MV-4-11 (cell line): ENCODE measurements around the gene ELN.
"Not testable (repeated sequence)": the region's sequence is repeated elsewhere in the genome, so short reads cannot be mapped to it uniquely, and the experiment has no call there.

Experiments
- DNase-seq: peaks from one replicate; lab custom pipeline; 2025; lab: John Stamatoyannopoulos, UW

Gene ELN

GRCh38 chr7:74001150-74001494 lies 26.9 kb upstream of the ELN start:
- DNase-seq = no peak

DNA sequence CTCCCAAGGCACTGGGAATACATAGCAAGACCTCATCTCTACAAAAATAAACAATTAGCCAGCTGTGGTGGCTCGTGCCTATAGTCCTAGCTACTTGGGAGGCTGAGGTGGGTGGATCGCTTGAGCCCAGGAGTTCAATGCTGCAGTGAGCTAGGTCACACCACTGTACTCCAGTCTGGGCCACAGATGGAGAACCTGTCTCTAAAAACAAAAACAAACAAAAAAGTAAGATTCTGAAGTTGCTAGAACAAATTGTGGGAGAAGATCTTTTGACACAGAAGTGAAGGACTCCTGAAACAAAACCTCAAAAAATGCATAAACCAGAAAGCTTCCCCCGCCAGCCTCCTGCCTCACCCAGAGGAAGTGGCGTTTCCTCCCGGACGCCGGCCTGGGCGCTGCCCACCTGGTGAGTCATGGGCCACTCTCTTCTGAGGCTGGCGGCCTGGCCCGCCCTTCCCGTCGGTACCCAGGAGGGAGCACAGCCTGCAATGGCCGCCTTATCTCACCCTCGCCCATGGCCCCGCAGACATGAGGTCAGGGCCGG lies 25.4 kb upstream of the ELN start:
- DNase-seq = peak; percentile 70

DNA sequence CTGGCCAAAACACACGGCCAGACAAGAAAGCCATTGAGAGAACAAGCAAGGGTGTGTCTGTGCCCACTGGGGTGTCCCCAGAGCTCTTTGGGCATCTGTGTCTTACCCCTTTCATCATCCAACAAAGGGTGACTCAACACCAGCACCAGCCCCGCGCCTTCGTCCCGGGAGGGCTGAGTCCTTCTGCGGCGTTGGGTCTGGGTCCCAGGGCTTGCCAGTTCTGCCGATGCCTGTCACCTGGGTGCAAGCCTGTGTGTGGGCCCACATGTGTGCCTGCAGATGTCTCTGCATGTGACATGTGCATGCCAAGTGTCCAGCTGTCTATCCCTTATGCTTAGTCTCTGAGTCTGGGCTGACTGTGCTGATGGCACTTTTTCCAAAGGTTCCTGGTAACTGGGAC lies 24.4 kb upstream of the ELN start:
- DNase-seq = peak; percentile 16

DNA sequence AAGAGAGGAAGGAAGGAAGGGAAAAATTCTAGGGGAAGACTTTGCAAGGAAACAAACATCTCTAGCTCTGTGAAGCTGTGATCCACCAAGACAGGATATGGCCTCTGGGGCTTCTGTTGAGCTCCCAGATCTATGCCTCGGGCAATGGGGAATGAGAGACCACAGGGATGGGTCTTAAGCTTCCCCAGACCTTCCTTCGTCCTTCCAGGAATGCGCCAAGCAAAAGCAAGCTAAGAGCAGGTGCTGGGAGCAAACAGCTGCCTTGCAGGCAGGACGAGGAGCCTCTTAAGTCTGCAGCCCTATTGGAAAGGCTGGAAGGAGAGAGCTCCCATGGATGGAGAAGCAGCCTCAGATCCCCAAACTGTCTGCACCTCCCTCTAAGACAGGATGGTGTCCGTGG lies 21.9 kb upstream of the ELN start:
- DNase-seq = no peak

DNA sequence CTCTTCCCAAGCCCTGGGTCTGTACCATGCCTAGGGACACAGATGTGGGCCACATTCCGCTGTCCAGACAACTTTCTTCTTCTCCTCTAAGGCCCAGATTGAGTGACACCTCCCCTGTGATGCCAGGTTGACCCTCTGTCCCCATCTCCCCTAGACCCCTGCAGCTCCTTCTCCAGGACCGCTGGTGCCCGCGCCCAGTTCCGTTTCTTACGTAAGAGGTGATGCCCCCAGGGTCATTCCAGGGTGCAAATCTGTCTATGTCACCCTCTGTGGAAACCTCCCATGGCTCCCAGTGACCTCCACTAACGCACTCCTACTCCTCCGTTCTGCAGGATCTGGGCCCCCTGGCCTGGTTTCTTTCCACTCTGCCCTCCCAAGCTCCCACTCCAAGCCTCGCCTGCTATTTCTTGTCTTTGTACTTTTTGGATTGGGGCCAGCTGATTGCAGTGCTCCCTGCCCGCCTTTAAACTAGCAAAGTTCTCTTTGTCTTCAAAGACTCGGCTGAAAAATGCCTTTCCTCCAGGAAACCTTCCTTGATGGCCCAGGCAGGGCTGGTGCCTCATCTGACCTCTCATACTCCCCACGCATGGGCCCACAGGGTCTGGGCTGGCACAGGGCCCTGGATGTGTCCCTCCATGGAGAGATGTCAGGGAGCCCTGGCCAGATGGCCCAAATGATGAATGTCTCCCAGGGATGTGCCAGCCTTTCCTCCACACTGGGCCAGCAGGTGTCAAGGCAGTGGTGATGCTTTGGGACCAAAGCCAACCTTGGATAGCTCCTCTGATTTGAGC lies 21.3 kb upstream of the ELN start:
- no peak for DNase-seq

GRCh38 chr7:74007242-74007567 lies 20.8 kb upstream of the ELN start:
- no peak for DNase-seq

DNA sequence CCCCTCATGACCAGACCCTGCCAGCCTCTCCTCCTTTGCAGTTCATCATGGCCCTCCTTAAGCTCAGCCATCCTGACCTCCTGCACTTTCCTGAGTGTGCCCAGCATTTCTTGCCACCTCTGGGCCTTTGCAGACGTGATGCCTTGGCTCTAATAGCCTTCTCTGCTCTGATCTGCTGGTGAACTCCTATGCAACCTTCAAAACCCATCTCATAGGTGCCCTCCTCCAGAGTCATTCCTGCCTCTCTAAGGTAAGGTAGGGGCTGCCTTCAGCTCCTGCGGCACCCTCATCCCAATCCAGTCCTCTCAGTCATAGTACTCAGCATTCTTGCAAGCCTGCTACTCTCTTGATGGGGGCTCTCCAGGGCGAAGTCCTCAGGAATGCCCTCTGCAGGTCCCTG lies 19.3 kb upstream of the ELN start:
- no peak for DNase-seq

DNA sequence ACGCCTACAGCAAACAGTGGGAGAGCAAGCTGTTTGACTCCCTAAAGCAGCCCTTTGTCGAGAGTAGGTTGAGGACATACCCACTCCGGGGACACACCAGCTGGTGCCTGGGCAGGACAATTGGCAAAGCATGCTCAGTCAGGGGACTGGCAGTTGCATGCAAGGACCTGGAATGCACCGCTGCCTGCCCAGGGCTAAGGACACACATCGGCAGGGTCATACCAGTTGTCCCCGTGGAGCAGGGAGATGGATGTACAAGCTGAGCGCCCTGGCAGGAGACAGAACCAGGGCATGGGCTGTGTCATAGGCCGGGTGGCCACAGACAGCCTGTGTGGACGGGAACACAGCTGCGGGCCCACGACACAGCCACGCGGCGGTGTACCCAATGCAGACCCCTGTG lies 18.3 kb upstream of the ELN start:
- DNase-seq = no peak

- DNase-seq = no peak
Observed at GRCh38 chr7:74010407-74010806, 17.6 kb upstream of the ELN start.

DNA sequence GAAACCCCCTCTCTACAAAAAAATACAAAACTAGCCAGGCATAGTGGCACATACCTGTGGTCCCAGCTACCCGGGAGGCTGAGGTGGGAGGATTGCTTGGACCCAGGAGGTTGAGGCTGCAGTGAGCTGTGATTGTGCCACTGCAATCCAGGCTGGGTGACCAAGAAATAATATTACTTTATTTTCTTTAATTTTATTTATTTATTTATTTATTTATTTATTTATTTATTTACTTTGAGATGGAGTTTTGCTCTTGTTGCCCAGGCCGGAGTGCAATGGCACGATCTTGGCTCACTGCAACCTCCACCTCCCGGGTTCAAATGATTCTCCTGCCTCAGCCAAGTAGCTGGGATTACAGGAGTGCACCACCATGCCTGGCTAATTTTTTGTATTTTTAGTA lies 16.6 kb upstream of the ELN start:
- not testable (repeated sequence) for DNase-seq

GRCh38 chr7:74012842-74013249 lies 15.1 kb upstream of the ELN start:
- DNase-seq = peak; percentile 29

DNA sequence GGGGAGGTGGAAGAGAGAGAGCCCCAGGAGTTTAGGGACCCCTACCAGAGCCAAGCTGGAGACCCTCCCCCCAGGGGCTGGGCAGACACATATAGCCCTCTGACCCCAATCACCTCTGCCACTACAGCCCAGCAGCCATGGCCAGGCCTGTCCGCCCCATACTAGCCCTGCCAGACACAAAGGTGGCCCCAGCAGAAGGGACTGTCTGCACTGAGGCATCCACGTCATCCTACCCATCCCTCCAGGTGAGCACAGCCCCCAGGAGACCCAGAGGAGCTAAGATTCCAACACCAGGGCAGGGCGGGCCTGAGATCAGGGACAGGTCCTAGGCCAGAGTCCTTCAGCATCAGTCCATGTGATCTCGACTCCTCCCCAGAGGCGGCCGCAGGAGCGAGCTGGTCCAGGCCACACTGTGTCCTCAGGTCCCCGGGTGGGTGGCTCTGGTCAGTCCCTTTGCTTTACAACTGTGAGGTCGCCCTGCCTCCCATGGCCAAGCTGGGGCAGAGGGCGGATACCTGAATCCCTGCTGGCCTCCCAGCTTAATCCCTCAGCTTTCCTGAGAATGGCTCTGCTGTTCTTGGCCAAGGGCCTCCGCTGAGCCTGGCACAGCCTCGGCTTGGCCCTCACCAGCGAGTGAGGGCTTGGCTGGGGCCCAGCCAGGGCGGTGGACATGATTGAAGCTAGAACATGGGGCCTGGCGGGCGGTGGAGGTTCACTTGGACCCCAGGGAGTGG lies 14.3 kb upstream of the ELN start:
- DNase-seq = no peak

GRCh38 chr7:74014931-74015330 lies 13.0 kb upstream of the ELN start:
- peak; percentile 35 for DNase-seq

DNA sequence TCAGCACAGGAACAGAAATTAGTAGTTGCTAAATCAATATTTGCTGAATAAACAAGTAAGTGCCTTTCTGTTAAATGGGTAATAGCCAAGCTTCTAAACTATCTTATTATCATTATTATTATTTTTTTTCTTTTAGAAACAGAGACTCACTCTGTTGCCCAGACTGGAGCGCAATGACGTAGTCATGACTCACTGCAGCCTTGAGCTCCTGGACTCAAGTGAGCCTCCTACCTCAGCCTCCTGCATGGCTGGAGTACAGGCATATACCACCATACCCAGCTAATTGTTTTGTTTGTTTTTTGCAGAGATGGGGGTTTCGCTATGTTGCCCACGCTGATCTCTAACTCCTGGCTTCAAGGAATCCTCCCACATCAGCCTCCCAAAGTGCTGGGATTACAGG lies 12.3 kb upstream of the ELN start:
- no peak for DNase-seq

- DNase-seq = no peak
Observed at GRCh38 chr7:74017125-74017524, 10.8 kb upstream of the ELN start.

DNA sequence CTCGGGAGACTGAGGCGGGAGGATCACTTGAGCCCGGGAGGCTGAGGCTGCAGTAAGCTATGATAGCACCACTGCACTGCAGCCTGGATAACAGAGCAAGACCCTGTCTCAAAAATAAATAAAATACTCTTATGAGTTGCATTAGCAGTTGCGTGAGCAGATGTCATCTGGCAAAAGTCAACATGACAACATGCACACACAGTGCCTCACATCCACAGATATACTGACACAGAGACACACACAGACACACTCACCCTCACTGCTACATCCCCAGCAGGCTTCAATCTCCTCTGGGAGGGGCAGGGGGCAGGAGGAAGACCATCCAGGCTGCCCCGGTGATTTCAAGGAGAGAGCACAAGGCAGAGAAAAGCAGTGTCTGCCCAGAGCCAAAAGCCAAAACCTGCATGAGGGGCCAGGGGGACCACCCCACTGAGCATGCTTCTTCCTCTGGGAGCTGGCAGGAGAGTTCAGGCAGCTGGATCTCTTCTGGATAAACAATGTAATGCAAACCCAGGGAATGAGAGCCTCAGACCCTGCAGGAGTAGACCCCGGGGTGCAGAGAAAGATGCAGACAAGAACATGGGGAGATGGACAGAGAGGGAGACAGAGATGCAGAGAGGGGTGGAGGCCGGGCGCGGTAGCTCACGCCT lies 9.6 kb upstream of the ELN start:
- no peak for DNase-seq

DNA sequence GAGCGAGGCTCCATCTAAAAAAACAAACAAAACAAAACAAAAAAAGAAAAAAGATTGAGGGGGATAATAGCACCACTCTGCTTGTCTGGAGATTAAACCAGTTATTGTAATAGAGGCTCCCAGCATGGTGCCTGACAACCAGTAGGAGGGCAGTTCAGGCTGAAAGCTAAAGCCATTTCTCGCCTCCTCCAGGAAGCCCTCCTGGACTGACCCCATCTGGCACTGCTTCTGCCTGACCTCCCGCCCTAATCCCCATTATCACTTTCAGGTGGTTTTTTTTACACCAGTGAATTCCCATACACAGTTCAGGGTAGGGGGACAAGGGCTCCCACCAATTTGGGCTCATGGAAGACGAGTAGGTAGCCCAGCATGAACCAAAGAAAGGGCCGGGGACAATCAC lies 8.8 kb upstream of the ELN start:
- DNase-seq = no peak

DNA sequence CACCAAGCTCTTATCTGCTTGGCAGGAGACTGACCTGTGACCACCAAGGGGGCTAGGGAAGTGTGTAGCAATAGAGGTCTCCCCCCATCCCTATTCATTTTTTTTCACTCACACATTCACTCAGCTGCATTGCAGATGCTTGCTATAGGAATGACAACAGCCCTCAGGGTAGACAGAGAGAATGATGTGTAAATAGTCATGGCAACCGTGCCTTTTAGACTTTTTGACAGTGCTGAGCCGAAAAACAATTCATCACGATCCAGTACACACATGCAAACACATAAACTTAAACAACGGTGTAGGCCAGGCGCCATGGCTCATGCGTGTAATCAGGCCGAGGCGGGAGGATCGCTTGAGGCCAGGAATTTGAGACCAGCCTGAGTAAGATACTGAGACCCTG lies 7.6 kb upstream of the ELN start:
- DNase-seq = no peak

DNA sequence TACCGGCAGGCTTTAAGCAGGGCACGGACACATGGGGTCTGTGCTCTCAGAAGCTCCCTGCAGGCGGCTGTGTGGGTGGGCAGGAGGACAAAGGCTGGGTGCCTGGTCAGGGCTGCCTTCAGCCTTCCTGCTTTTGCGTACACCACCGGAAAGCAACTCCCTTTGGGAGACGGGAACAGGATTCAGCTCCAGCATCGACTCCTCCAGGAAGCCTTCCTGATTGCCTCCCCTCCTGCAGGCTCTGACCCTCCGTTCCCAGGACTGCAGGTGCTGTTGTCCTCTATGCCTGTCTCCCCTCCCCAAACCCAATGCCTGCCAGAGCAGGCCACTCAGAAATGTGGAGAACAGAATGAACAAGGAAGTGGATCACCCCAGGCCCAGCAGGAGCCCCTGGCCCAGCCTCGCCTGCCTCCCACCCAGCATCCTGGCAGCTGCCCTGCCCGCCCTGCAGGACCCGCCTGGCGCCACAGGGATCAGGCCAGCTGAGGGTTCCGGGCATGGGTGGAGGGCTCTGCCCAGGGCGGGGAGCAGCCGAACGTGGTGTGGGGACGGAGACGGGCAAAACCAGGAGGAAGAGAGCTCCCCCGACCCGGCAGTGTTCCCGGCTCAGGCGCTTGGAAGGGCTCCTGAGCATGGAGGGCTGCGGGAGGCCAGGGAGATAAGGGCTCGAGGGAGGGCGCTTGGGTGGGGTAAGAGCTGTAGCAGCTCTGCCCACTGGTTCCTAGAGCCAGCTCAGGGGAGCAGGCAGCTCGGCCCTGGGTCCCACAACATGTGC lies 6.2 kb upstream of the ELN start:
- DNase-seq = no peak

- no peak for DNase-seq
Observed at GRCh38 chr7:74022507-74022906, 5.5 kb upstream of the ELN start.

GRCh38 chr7:74023092-74023536 lies 4.9 kb upstream of the ELN start:
- DNase-seq = no peak

DNA sequence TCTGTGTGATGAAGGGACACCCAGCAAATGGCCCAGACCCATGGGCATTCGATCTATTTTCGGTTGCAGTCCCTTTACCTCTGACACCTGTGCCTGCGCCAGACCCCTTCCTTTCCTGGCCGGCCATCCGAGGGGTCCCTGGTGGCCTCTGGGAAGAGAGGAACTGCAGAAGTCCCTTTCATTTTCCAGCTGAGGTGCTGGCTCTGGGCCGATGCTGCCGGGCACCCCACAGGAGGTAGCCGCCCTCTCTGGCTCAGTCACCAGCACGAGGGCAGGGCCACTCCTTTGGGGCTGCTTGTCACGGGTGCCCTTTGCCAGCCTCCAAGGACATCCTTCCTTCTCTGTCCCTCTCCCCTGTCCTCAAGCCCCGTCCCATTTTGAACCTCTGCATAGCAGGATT lies 4.2 kb upstream of the ELN start:
- DNase-seq = no peak
